GM12878 (cell line): Measurements from ENCODE around the gene GTPBP4. TPM values are rescaled to one million over a fixed set of nuclear protein-coding genes. Genes with fewer than 3 reads are reported as not detected.

ENCODE experiments used
- ATAC-seq: fragments of 200-7000 bp; cut with Tn5 transposase; 3 replicates; pipeline ENCODE4 v1.9.1; 2020; ENCODE audit warnings: mild to moderate bottlenecking, moderate library complexity
- BruUV-seq: library from RNA; stranded (reverse); fragments of 400-500 nt; replicated peaks from 2 replicates; lab custom pipeline; 2021; lab: Mats Ljungman, UMichigan
- CTCF ChIA-PET: fragments of 300-600 bp; sonication (Branson Sonifier 250); formaldehyde crosslinking; extraction: SDS; loops from one replicate; lab custom pipeline; 2021; ENCODE audit warnings: inconsistent platforms; lab: Yijun Ruan, JAX
- POLR2A ChIA-PET: fragments of 350-600 bp; formaldehyde crosslinking; extraction: SDS; loops from one replicate; lab custom pipeline; 2021; ENCODE audit warnings: inconsistent platforms; lab: Charles Lee
- RAD21 ChIA-PET: fragments of 300-600 bp; sonication (Branson Sonifier 250); formaldehyde crosslinking; loops from one replicate; lab custom pipeline; 2023; ENCODE audit warnings: antibody characterized with exemption; ENCODE audit not compliant: unreplicated experiment; lab: Charles Lee
- SMC1A ChIA-PET: fragments of 300-600 bp; sonication (Branson Sonifier 250); formaldehyde crosslinking; loops from one replicate; lab custom pipeline; 2023; ENCODE audit not compliant: unreplicated experiment, uncharacterized antibody; lab: Charles Lee
- DNase-seq: peaks from one replicate; pipeline ENCODE4 v3.0.0-alpha.2; 2011; ENCODE audit warnings: low read depth, low spot score
- FAIRE-seq: peaks from 3 replicates; lab custom pipeline; 2011; peaks lifted over from hg19 to GRCh38; lab: Jason Lieb, UNC
- H2AFZ ChIP-seq: 2 replicates; pipeline ENCODE4 v1.6.0; 2011; ENCODE audit warnings: low read depth, low read length, control low read depth; ENCODE audit not compliant: control insufficient read depth
- H3K27ac ChIP-seq: 2 replicates; pipeline ENCODE4 v1.5.1; 2011; ENCODE audit warnings: control low read depth; ENCODE audit not compliant: control insufficient read depth, insufficient read depth
- H3K27me3 ChIP-seq, 2 experiments: replicated peaks in 1 of 2; 2 replicates each; pipeline versions ENCODE4 v1.6.0 to v1.6.1; 2011; ENCODE audit warnings: low read length in 1 of 2; ENCODE audit not compliant: control insufficient read depth in 2 of 2, insufficient read depth in 2 of 2
- H3K36me3 ChIP-seq, 2 experiments: 2 replicates each; pipeline ENCODE4 v1.5.1; 2011; ENCODE audit warnings: low read length in 1 of 2; ENCODE audit not compliant: control insufficient read depth in 2 of 2, insufficient read depth in 2 of 2
- H3K4me1 ChIP-seq: 2 replicates; pipeline ENCODE4 v1.6.1; 2011; ENCODE audit warnings: mild to moderate bottlenecking, low read length, moderate library complexity, mixed read lengths; ENCODE audit not compliant: control insufficient read depth, insufficient read depth
- H3K4me2 ChIP-seq: 2 replicates; pipeline ENCODE4 v1.6.0; 2011; ENCODE audit warnings: control low read depth; ENCODE audit not compliant: control insufficient read depth, insufficient read depth
- H3K4me3 ChIP-seq: fragments of 200-600 bp; sonication (generic); 2 replicates; pipeline ENCODE4 v1.5.1; 2016
- H3K79me2 ChIP-seq: 2 replicates; pipeline ENCODE4 v1.6.0; 2011; ENCODE audit warnings: low read length; ENCODE audit not compliant: control insufficient read depth, insufficient read depth
- H3K9ac ChIP-seq: 2 replicates; pipeline ENCODE4 v1.8.0; 2011; ENCODE audit warnings: low read length, control low read depth, mixed read lengths; ENCODE audit not compliant: control insufficient read depth, insufficient read depth
- H3K9me3 ChIP-seq: replicated peaks from 3 replicates; pipeline ENCODE4 v1.5.1; 2011; ENCODE audit warnings: mild to moderate bottlenecking, low read length; ENCODE audit not compliant: control insufficient read depth, insufficient read depth
- H4K20me1 ChIP-seq: 2 replicates; pipeline ENCODE4 v1.6.0; 2011; ENCODE audit not compliant: control insufficient read depth, insufficient read depth
- MXI1 ChIP-seq: fragments of 150-350 bp; IDR thresholded peaks from 2 replicates; pipeline ENCODE4 v1.6.1; 2011; ENCODE audit warnings: low read depth, mild to moderate bottlenecking, inconsistent platforms, low read length, improper control_type of control experiment
- POLR2AphosphoS5 ChIP-seq: IDR thresholded peaks from 2 replicates; pipeline ENCODE4 v1.6.1; 2011; ENCODE audit warnings: mild to moderate bottlenecking, low read length, inconsistent platforms
- USF1 ChIP-seq: IDR thresholded peaks from 2 replicates; pipeline ENCODE4 v1.6.1; 2011; ENCODE audit warnings: borderline replicate concordance, low read depth, mild to moderate bottlenecking, moderate library complexity, mixed read lengths, low read length; ENCODE audit not compliant: insufficient read depth; ENCODE audit errors: extremely low read length
- ZNF24 ChIP-seq: fragments of 450-650 bp; IDR thresholded peaks from 2 replicates; pipeline ENCODE4 v1.6.1; 2017; ENCODE audit warnings: antibody characterized with exemption, mild to moderate bottlenecking
- WGBS: methylation state at CpG from one replicate; pipeline ENCODE4 v1.1.6; 2016; ENCODE audit warnings: low lambda C conversion rate; ENCODE audit not compliant: insufficient replicate concordance, insufficient coverage; ENCODE audit errors: missing lambda C conversion rate; 5-methylcytosine and 5-hydroxymethylcytosine counted together
- in situ Hi-C: fragments of 300-500 bp; cut with MboI; formaldehyde crosslinking; loops from 9 replicates; pipeline ENCODE4 v1.14.3; 2018; ENCODE audit warnings: mixed read lengths
- intact Hi-C: fragments of 100-400 bp; cut with micrococcal nuclease; formaldehyde crosslinking; loops from one replicate; pipeline ENCODE4 v1.14.2; 2022; ENCODE audit not compliant: unreplicated experiment
- polyA plus RNA-seq, 11 experiments: library from polyadenylated mRNA; depleted of rRNA in 4 of 11; unstranded in 6 of 11; stranded (reverse) in 5 of 11; fragments of >200 nt; fragmentation: Nextera tagmentation in 4 of 11; fragmentation: Illumina TruSeq in 1 of 11; extraction: Ambion mirVana in 4 of 11; extraction: Trizol in 1 of 11; gene quantifications; 1 replicate in 1 of 11; 2 replicates in 10 of 11; pipeline versions ENCODE4 v1.2.1 to v1.2.3, GENCODE V29; 2011 to 2016; ENCODE audit warnings: inconsistent platforms in 2 of 11, missing spikeins in 2 of 11, low read depth in 1 of 11
- total RNA-seq, 4 experiments: library from RNA; depleted of rRNA in 3 of 4; stranded (reverse); fragments of >200 nt in 3 of 4; fragmentation: Illumina TruSeq in 1 of 4; extraction: Trizol in 1 of 4; gene quantifications; 2 replicates each; pipeline versions ENCODE4 v1.2.1 to v1.2.3, GENCODE V29; 2013 to 2021
- TF ChIP-seq, protein P1 (sequence below): fragments of 450-650 bp; IDR thresholded peaks from 2 replicates; pipeline ENCODE4 v1.6.1; 2017; ENCODE audit warnings: antibody characterized with exemption, mild to moderate bottlenecking, moderate library complexity

The GTPBP4 gene
- total and polyA plus RNA-seq, 10 of the 15 experiments (the other 5 are each of a cell fraction or from before 2014, with no cell fraction given): 58.5 to 118 (median 71.4) TPM

GRCh38 chr10:997266-998022 is 9.2 kb downstream of the GTPBP4 start:
- BruUV-seq: no TSS peak
- POLR2A ChIA-PET: interaction anchor here (0.6 to 0.7 kb wide), 3 partner anchors 20 to 68 kb away, joined by 3 to 5 read pairs (median 3); no protein-coding TSS in a partner anchor
- Histone ChIP-seq H2AFZ (no peak overlapping the region), H3K9me3 (peaks cover 8% of the 10 kb centered on the region), H3K4me2 (no peak overlapping the region), H3K4me3 (no peak overlapping the region), H4K20me1 (no peaks in the 10 kb centered on the region), H3K4me1 (no peaks in the 10 kb centered on the region), H3K27me3 (no peaks in the 10 kb centered on the region), H3K36me3 (peaks cover 30 to 48% of the 10 kb centered on the region in 2 experiments), H3K27ac (no peak overlapping the region), H3K9ac (no peak overlapping the region), H3K79me2 (peaks cover 16% of the 10 kb centered on the region)
- RAD21 ChIA-PET: interaction anchor here (0.9 kb wide), 1 partner anchor 9 kb away, joined by 3 read pairs; the partner anchor contains the start of gene GTPBP4
- DNase-seq (no peak), FAIRE-seq (no peak), ATAC-seq (no peak)
- SMC1A ChIA-PET: interaction anchor here (1.5 kb wide), 1 partner anchor 11 kb away, joined by 5 read pairs; no protein-coding TSS in a partner anchor
- CTCF ChIA-PET: no interaction called here
- WGBS: 92% methylated on average over 19 of the region's 19 CpGs
- TF ChIP-seq USF1 (no peak), ZNF24 (no peak), MXI1 (no peak), POLR2AphosphoS5 (peak; percentile 37; the same call in 1 of the 2 replicates)
- TF ChIP-seq, protein P1, sequence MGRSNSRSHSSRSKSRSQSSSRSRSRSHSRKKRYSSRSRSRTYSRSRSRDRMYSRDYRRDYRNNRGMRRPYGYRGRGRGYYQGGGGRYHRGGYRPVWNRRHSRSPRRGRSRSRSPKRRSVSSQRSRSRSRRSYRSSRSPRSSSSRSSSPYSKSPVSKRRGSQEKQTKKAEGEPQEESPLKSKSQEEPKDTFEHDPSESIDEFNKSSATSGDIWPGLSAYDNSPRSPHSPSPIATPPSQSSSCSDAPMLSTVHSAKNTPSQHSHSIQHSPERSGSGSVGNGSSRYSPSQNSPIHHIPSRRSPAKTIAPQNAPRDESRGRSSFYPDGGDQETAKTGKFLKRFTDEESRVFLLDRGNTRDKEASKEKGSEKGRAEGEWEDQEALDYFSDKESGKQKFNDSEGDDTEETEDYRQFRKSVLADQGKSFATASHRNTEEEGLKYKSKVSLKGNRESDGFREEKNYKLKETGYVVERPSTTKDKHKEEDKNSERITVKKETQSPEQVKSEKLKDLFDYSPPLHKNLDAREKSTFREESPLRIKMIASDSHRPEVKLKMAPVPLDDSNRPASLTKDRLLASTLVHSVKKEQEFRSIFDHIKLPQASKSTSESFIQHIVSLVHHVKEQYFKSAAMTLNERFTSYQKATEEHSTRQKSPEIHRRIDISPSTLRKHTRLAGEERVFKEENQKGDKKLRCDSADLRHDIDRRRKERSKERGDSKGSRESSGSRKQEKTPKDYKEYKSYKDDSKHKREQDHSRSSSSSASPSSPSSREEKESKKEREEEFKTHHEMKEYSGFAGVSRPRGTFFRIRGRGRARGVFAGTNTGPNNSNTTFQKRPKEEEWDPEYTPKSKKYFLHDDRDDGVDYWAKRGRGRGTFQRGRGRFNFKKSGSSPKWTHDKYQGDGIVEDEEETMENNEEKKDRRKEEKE: no peak
- in situ Hi-C loops: no loop called here
- intact Hi-C loops: no loop called here
